Fibroblast of lung (primary cell): Measurements from ENCODE around the gene TLR4. TPM values are rescaled to one million over a fixed set of nuclear protein-coding genes. Genes with fewer than 3 reads are reported as not detected.
A peak's percentile ranks its signal among the peaks of the same experiment; 100 is the strongest.

ENCODE experiments used
- DNase-seq, 2 donors: peaks; one replicate each; pipeline versions ENCODE4 v3.0.0 to v3.0.0-alpha.2; 2010; ENCODE audit warnings: low read depth in 2 of 2
- H2AFZ ChIP-seq: 2 replicates; pipeline ENCODE4 v1.5.1; 2012; ENCODE audit warnings: low read length, control low read depth, inconsistent platforms
- H3K27ac ChIP-seq: 2 replicates; pipeline ENCODE4 v1.5.1; 2011; ENCODE audit warnings: low read length, control low read depth; ENCODE audit not compliant: insufficient read depth
- H3K27me3 ChIP-seq: 2 replicates; pipeline ENCODE4 v1.5.1; 2011; ENCODE audit warnings: mild to moderate bottlenecking, low read length; ENCODE audit not compliant: control insufficient read depth, insufficient read depth
- H3K36me3 ChIP-seq: 2 replicates; pipeline ENCODE4 v1.5.1; 2011; ENCODE audit warnings: low read length; ENCODE audit not compliant: control insufficient read depth, insufficient read depth
- H3K4me1 ChIP-seq: 2 replicates; pipeline ENCODE4 v1.5.1; 2011; ENCODE audit warnings: low read length; ENCODE audit not compliant: control insufficient read depth, insufficient read depth; ENCODE audit errors: extremely low read depth
- H3K4me2 ChIP-seq: 2 replicates; pipeline ENCODE4 v1.5.1; 2011; ENCODE audit warnings: low read length, control low read depth; ENCODE audit not compliant: insufficient read depth; ENCODE audit errors: extremely low read depth
- H3K4me3 ChIP-seq, 4 experiments: fragments of 200-600 bp in 1 of 4; sonication (generic) in 1 of 4; replicated peaks in 1 of 4; 2 replicates each; pipeline ENCODE4 v1.5.1; 2011 to 2016; ENCODE audit warnings: low read length in 4 of 4, low read depth in 3 of 4, mild to moderate bottlenecking in 3 of 4, control low read depth in 2 of 4, inconsistent platforms in 1 of 4, mixed read lengths in 1 of 4; ENCODE audit not compliant: insufficient read depth in 1 of 4; ENCODE audit errors: control extremely low read depth in 1 of 4
- H3K79me2 ChIP-seq: 2 replicates; pipeline ENCODE4 v1.5.1; 2012; ENCODE audit warnings: mild to moderate bottlenecking, low read length, inconsistent platforms; ENCODE audit not compliant: control insufficient read depth, insufficient read depth
- H3K9ac ChIP-seq: 2 replicates; pipeline ENCODE4 v1.5.1; 2011; ENCODE audit warnings: mild to moderate bottlenecking, low read length, control low read depth; ENCODE audit not compliant: insufficient read depth
- H3K9me3 ChIP-seq: 2 replicates; pipeline ENCODE4 v1.5.1; 2012; ENCODE audit warnings: low read depth, low read length; ENCODE audit not compliant: control insufficient read depth, insufficient read depth
- H4K20me1 ChIP-seq: 2 replicates; pipeline ENCODE4 v1.5.1; 2011; ENCODE audit warnings: low read length; ENCODE audit not compliant: control insufficient read depth, insufficient read depth; ENCODE audit errors: extremely low read depth
- EZH2 ChIP-seq: IDR thresholded peaks from 2 replicates; pipeline ENCODE4 v1.5.1; 2012; ENCODE audit warnings: low read length, control low read depth, mild to moderate bottlenecking; ENCODE audit errors: missing control alignments
- polyA plus RNA-seq, 2 donors: library from polyadenylated mRNA; depleted of rRNA in 1 of 2; stranded (reverse) in 1 of 2; unstranded in 1 of 2; fragments of >200 nt; gene quantifications; 2 replicates each; pipeline ENCODE4 v1.2.1, GENCODE V29; 2011 to 2012; ENCODE audit warnings: missing spikeins in 1 of 2
- total RNA-seq: library from RNA; depleted of rRNA; stranded (reverse); fragments of >200 nt; gene quantifications from 2 replicates; pipeline ENCODE4 v1.2.1, GENCODE V29; 2014
- TF ChIP-seq, protein P1 (sequence below), 2 donors: IDR thresholded peaks in 1 of 2; conservative IDR thresholded peaks in 1 of 2; 1 replicate in 1 of 2; 2 replicates in 1 of 2; pipeline ENCODE4 v1.5.1; 2011 to 2012; ENCODE audit warnings: low read length in 2 of 2, control low read depth in 1 of 2, inconsistent platforms in 1 of 2, low read depth in 1 of 2, mild to moderate bottlenecking in 1 of 2

Gene TLR4
- total and polyA plus RNA-seq, 2 donors (not counting 1 experiment from before 2014, with no cell fraction given): 2.2 to 2.6 TPM

GRCh38 chr9:117679416-117679815 lies 24.8 kb upstream of the TLR4 start:
- peak overlapping the region; percentile 5 for H3K4me2 ChIP-seq
- no peaks in the 10 kb centered on the region for H3K36me3 ChIP-seq
- no peak for TF ChIP-seq EZH2
- TF ChIP-seq, protein P1, sequence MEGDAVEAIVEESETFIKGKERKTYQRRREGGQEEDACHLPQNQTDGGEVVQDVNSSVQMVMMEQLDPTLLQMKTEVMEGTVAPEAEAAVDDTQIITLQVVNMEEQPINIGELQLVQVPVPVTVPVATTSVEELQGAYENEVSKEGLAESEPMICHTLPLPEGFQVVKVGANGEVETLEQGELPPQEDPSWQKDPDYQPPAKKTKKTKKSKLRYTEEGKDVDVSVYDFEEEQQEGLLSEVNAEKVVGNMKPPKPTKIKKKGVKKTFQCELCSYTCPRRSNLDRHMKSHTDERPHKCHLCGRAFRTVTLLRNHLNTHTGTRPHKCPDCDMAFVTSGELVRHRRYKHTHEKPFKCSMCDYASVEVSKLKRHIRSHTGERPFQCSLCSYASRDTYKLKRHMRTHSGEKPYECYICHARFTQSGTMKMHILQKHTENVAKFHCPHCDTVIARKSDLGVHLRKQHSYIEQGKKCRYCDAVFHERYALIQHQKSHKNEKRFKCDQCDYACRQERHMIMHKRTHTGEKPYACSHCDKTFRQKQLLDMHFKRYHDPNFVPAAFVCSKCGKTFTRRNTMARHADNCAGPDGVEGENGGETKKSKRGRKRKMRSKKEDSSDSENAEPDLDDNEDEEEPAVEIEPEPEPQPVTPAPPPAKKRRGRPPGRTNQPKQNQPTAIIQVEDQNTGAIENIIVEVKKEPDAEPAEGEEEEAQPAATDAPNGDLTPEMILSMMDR (conservative IDR thresholded peaks at IDR 0.05 in 1 of 2, IDR thresholded peaks at IDR 0.05 in 1 of 2; ENCODE audit: low read depth in 1 of 2, low read length in 2 of 2): no peak
- H3K27me3 ChIP-seq: no peaks in the 10 kb centered on the region
- H3K4me1 ChIP-seq: no peaks in the 10 kb centered on the region
- H3K9ac ChIP-seq: no peak overlapping the region
- H3K27ac ChIP-seq: no peak overlapping the region
- no peak overlapping the region for H3K4me3 ChIP-seq
- no peak overlapping the region for H2AFZ ChIP-seq
- DNase-seq: no peak
- H3K79me2 ChIP-seq: no peaks in the 10 kb centered on the region
- H3K9me3 ChIP-seq: no peaks in the 10 kb centered on the region
- H4K20me1 ChIP-seq: no peaks in the 10 kb centered on the region

- Histone ChIP-seq H3K79me2 (no peaks in the 10 kb centered on the region), H3K27me3 (no peaks in the 10 kb centered on the region), H3K27ac (no peak overlapping the region), H4K20me1 (no peaks in the 10 kb centered on the region), H3K9ac (no peak overlapping the region), H3K4me1 (no peaks in the 10 kb centered on the region), H2AFZ (no peak overlapping the region), H3K4me2 (no peak overlapping the region), H3K36me3 (no peaks in the 10 kb centered on the region), H3K4me3 (no peak overlapping the region), H3K9me3 (no peaks in the 10 kb centered on the region)
- TF ChIP-seq, protein P1 (conservative IDR thresholded peaks at IDR 0.05 in 1 of 2, IDR thresholded peaks at IDR 0.05 in 1 of 2; ENCODE audit: low read depth in 1 of 2, low read length in 2 of 2): no peak
- no peak for TF ChIP-seq EZH2
- DNase-seq: no peak
These were observed 22.3 kb upstream of the TLR4 start for GRCh38 chr9:117681888-117682287.

DNA sequence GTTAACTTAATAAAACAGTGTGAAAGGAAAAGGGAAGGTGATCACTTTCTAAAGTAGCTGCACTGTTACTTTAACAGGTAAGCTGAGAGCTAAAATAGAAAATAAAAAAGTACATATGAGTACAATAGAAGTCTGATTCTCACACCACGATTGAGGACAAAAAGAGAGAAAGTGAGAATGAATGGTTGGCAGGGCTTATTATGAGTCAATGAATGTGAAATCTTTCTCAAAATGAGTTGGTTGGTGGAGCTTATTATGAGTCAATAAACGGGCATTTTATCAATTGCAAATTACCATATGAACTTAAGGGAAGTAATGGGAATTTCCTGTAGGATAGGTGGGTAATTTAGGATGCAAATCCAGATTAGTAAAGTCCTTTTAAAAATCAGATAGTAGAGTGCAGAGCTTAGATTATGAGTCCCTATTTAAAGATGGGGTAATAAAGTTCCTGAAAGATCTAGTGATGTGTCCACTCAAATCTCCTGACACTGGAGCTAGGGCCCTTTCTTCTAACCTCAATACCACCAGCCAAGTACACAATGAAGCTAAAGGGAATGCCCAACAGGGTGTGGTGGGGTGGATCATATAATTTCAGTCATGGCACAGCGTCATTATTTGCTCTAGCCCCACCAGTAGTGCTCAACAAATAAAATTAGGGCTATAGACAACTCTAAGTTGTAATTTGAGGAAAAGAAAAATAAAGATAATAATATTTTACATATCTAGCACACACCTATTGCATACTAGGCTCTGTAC lies 21.1 kb upstream of the TLR4 start:
- peak in 1 of 2 donors; percentile 68 for DNase-seq
- Histone ChIP-seq H3K27me3 (no peaks in the 10 kb centered on the region), H3K4me2 (no peak overlapping the region), H3K4me3 (no peak overlapping the region), H3K36me3 (no peaks in the 10 kb centered on the region), H3K27ac (no peak overlapping the region), H4K20me1 (no peaks in the 10 kb centered on the region), H3K9ac (no peak overlapping the region), H2AFZ (no peak overlapping the region), H3K4me1 (no peaks in the 10 kb centered on the region), H3K79me2 (no peaks in the 10 kb centered on the region), H3K9me3 (no peaks in the 10 kb centered on the region)
- TF ChIP-seq, protein P1 (conservative IDR thresholded peaks at IDR 0.05 in 1 of 2, IDR thresholded peaks at IDR 0.05 in 1 of 2; ENCODE audit: low read depth in 1 of 2, low read length in 2 of 2): no peak
- TF ChIP-seq EZH2: no peak
